ENCODE measurements around the gene SPEM1.

The SPEM1 gene

DNA sequence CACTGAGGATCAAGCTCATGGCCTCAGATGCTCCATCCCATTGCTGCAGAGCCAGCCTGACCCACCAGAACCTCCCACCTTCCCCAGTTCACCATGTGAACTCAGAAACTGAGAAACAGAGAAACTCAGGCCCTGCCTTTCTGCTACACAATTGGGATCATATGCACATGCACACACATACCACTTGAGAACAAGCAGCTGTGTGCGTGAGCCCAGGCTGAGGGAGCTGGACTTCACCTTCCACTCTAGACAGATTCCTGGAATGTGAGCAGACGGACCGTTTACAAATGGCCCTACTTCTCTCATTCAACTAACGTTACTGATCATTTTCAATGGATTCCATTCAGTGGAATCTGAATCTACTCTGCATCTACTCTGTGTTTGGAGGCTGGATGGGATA is 3.6 kb downstream of the SPEM1 start:
- DNase-seq = no peak

DNA sequence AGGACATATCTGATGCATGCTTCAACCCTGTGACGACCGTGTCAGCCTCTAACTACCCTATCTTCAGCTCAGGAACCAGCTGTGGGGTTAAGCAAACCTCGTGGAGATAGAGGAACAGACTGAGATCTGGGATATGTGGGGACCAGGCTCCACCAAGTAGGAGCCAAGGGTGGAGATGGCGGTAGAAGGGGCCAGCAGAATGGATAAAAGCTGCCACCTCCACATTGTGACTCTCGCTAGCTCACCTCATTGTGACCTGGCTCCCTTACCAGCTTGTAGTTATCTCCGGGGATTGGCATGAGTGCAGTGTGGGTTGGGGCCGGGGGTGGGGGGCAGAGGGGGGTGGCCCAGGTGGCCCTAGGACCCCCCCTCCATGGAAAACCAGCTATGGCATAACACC is 5.2 kb downstream of the SPEM1 start, which contains the start of gene SPEM2:
SPEM2 (plus strand) TSS at position 301 of the 400 bp plus-strand sequence; CDS start at position 374, 73 bp downstream.
- no peak for DNase-seq

DNA sequence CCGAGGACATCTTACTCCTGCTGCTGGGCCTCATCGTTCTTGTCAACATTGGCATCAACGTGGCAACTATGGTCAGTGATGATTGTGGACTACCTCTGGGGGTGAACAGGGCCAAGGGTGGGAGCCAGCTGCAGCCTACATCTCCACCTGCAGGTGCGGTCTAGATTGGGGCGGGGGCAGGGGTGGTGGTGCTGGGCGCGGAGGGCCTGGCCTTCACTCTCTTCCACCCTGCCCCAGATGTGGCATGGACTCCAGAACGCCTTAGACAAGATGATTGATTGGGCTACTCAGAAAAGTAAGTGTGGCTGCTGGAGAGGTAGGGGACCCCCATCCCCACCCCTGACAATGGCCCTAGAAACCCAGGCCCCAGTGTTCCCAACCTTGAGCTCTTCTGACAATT is 5.6 kb downstream of the SPEM1 start:
- no peak for DNase-seq

DNA sequence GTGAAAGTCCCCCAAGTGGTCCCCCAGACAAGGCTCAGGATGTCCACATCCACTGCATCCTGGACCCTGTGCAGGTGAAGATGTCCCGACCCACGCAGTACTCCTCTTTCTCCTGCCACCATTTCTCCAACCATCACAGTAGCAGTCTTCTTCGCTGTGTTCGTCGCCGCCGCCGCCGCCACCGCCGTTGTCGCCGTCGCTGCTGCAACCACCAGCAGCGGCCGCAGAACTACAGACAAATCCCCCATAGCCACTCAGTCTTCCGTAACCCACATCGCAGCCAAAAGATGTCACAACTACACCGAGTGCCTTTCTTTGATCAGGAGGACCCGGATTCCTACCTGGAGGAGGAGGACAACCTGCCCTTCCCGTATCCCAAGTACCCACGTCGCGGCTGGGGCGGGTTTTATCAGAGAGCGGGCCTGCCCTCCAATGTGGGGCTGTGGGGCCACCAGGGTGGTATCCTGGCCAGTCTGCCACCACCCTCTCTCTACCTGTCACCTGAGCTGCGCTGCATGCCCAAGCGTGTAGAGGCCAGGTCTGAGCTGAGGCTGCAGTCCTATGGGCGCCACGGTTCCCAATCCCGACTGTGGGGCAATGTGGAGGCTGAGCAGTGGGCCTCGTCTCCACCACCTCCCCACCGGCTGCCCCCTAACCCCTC is 6.2 kb downstream of the SPEM1 start:
- no peak for DNase-seq

DNA sequence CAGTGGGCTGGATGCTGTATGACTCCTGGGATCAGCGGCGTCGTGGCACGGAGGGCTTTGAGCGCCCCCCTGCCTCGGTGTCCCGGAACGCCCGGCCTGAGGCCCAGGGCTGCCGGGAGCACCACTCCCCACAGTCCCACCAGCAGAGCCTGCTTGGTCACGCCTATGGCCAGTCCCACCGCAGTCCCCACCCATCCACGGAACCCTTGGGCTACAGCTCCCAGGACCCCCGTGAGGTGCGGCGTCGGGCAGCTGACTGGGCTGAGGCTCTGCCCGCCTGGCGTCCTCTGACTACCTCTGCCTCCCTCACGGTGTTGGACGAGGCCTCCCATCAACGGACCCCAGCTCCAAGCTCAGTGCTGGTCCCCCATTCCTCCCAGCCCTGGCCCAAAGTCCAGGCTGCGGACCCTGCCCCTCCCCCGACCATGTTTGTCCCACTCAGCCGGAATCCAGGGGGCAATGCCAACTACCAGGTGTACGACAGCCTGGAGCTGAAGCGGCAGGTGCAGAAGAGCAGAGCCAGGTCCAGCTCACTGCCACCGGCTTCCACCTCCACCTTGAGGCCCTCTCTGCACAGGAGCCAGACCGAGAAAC is 6.9 kb downstream of the SPEM1 start:
- no peak for DNase-seq

DNA sequence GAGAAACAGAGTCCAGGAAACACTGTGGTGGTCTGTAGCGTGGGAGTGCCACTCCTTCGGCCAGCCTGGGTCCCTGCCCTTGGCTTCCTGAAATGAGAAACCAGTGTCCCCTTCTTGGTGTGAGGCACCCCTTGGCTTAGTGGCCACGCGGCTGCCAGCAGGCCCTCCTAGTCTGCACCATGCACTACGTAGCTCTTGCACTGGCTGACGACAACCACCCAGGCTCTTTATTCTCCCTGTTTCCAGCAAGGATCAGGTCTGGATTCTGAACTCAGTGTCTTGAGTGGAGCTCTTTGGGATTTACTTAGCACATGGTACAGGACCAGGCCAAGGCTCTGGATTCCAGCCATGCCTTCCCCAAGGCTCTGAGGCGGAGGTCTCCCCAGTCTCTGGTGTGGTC is 7.4 kb downstream of the SPEM1 start:
- DNase-seq = no peak

DNA sequence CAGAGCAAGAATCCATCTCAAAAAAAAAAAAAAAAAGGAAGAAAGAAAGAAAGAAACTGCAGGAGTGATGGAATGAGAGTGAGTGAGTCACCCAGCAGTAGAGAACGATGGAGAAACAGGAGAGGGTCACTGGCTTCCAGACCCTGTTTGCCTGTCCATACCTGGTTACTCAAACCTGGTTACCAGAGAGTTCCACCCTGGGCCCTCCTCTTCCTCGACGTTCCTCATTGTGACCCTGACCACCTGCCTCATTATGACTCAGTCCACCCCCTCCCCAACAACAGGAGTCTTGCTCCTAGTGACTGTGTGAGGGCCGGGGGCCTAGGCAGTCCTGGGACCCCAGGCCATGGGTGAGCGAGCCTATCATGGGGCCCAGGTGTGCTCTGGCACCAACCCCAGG is 8.4 kb downstream of the SPEM1 start, which contains the start of gene SPEM3:
SPEM3 (plus strand) TSS at position 301 of the 400 bp plus-strand sequence; CDS start at position 347, 46 bp downstream.
- no peak for DNase-seq

DNA sequence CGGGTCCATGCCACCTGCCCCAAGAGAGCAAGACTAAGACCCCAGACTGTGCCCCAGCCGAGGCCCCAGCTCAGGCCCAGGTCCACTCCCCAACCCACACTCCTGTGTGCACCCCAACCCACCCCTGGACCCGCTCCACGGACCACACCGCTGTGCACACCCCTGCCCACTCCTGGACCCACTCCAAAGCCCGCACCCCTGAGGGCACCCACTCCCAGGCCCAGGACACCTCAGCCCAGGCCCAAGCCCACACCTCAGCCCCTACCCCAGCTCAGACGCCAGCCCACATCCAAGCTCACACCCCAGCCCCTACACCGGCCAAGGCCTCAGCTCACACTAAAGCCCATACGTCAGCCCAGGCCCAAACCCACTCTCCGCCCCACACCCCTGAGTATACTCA is 9.6 kb downstream of the SPEM1 start:
- no peak for DNase-seq

DNA sequence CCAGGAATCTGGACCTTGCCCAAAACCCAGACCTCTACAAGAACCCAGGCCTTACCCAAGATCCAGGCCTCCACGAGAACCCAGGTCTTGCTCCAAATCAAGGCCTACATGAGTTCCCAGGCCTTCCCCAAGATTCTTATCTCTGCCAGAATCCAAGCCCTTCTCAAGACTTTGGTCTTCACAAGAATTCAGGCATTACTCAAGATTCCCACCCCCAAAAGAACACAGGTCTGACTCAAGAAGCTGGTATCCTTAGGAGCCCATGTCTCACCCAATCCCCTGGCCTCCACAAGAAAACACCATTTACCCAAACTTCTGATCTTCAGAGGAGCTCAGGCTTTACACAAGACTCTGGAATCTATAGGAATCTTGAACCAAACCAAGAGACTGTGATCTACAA is 11.1 kb downstream of the SPEM1 start:
- DNase-seq = no peak

DNA sequence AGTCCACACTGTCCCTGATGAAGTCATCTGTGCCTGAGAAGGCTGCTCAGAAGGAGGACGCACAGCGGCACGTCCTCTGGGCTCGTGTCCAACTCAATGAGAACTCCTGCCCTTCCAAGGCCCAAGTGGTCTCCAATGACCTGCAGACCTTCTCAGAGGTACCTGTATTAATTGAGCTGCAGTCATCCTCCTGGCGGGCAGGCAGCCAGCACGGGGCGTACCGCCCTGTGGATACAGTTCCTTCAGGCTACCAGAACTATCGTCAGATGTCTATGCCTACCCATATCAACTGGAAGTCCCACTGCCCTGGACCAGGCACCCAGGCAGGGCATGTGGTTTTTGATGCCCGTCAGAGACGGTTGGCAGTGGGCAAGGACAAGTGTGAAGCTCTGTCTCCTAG is 12.2 kb downstream of the SPEM1 start:
- no peak for DNase-seq

DNA sequence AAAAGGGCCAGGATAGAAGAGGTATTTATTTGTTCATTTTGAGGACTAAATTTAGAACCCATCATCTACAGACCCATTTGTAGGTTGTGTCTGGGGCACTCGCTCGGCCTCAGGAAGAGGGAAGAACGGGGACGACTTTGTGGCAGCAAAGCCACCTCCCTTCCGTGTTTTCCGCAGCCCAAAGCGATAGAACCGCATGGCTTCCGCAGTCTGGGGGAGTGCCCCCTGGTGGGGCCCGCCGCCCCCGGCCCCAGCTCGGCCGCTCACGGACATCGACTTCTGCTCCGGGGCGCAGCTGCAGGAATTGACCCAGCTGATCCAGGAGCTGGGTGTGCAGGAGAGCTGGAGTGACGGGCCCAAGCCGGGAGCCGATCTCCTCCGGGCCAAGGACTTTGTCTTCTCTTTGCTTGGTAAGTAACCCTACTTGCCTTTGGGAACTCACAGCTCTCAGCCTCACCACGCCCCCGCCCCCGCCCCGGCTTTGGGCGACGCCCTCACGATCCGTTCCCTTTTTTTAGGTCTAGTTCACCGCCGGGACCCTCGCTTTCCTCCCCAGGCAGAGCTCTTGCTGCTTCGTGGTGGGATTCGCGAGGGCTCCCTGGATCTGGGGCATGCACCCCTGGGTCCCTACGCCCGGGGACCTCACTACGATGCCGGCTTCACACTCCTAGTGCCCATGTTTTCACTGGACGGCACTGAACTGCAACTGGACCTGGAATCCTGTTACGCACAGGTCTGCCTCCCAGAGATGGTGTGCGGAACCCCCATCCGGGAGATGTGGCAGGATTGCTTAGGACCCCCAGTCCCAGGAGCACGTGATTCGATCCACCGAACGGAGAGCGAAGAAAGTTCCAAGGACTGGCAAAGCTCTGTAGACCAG is 15.8 kb downstream of the SPEM1 start:
- no peak for DNase-seq

DNA sequence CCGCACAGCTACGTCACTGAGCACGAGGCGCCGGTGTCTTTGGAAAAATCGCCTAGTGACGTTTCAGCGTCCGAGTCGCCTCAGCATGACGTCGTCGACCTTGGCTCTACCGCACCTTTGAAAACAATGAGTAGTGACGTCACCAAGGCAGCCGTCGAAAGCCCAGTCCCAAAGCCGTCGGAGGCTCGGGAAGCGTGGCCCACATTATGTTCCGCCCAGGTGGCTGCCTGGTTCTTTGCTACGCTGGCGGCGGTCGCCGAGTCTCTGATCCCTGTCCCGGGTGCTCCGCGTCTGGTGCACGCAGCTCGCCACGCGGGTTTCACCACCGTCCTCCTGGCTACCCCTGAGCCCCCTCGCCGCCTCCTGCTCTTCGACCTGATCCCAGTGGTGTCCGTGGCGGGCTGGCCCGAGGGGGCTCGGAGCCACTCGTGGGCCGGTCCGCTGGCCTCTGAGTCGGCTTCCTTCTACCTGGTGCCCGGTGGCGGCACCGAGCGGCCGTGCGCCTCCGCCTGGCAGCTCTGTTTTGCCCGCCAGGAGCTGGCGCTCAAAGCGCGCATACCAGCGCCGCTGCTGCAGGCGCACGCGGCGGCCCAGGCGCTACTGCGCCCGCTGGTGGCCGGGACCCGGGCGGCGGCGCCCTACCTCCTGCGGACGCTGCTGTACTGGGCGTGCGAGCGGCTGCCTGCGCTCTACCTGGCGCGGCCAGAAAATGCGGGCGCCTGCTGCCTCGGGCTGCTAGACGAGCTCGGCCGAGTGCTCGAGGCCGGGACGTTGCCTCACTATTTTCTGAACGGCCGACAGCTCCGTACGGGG is 16.6 kb downstream of the SPEM1 start:
- peak; percentile 48 for DNase-seq

DNA sequence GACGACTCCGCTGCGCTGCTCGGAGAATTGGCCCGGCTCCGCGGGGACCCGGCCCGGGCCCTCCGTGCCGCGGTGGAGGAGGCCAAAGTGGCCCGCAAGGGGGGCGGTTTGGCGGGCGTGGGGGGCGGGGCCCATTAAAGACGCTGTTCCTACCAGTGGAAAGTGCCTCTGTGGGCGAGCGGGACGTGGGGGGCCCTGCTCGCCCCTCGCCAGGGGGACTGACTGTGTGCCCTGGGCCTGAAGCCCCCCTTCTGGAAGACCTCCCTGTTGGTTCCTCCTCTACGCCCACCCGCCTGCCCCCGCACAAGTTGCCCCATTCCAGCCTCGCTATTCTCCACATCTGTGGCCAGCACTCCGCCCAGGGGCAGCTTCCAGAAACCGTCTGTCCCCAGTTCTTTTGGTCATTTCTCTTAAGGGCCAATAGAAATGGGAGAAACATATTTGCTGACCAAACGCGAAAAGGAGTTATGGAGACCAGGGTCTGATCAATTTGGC is 17.3 kb downstream of the SPEM1 start:
- no peak for DNase-seq

DNA sequence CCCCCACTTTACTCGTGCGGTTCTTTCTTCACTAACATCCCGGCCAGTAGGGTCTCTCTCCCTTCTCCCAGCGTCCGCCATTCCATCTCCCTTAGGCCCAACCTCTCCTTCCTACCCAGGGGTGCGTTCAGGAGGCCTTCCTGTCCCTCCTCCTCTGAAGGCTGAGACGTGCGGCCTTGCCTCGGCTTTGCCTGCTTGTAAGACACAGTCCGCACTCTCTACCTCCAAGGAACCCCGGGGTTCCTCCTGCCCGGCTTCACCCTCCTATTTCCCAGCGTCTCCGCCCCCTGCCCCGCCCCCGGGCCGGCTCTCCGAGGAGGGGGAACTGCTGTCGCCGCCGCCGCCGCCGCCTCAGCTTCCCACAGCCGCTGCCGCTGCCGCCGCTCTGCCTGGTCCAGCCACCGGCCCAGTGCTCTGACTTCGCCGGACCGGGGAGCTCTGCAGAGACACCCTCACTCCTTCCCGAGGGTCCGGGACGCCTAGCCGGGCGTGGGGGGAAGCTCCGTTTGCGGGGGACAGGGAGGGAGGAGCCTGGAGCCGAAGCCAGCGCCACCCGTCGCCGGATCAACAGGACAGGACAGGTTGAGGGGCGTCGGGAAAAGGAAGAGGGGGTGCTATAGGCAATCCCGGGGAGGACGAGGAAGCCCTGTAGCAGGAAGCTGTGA is 18.0 kb downstream of the SPEM1 start:
- DNase-seq = no peak

DNA sequence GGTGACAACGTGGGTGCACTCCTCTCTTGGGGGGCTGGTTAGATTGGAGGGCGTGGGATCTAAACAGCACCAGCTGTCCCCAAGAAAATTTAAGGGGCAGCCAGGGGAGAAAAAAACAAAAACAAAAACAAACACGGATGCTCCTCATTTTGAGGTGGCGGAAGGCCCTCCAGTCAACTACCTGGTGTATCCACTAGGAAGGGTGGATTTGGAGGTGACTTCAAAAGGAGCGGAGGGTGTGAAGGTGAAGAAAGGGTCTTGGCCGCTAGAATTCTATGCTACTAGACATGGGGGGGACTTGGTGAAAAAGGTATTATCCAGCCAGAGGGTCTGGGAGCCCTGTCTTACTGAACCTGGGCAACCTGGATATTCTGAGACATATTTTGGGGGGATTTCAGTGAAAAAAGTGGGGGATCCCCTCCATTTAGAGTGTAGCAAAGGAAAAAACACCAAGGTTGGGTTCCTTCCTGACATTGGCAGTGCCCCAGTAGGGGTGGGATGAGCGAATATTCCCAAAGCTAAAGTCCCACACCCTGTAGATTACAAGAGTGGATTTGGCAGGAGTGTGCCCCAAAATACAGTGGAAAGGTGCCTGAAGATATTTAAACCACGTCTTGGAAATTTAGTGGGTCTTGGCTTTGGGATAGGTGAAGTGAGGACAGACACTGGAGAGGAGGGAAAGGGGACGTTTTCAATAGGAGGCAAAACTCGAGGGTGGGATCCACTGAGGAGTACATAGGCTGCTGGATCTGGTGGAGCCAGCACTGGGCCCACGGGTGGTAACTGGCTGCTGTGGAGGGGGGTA is 18.7 kb downstream of the SPEM1 start:
- DNase-seq = no peak

DNA sequence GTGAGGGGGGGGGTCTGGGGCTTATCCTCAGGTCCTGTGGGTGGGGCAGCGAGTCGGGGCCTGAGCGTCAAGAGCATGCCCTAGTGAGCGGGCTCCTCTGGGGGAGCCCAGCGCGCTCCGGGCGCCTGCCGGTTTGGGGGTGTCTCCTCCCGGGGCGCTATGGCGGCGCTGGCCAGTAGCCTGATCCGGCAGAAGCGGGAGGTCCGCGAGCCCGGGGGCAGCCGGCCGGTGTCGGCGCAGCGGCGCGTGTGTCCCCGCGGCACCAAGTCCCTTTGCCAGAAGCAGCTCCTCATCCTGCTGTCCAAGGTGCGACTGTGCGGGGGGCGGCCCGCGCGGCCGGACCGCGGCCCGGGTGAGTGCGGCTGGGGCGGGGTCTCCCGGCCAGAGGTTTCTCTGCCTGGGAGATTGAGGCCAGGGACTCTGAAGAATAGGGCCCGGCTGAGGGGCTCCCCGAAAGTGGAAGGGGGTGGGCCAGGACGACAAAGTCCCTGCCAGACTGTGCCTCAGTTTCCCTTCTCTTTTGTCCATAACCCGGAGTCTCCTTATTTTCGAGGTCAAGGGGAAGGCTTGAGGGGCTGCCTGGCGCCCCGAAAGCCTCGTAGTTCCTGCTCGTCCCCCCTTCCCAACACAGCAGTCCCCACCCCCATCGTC is 19.5 kb downstream of the SPEM1 start, which contains the start of gene FGF11:
FGF11 (plus strand) TSS at position 51 of the 651 bp plus-strand sequence; CDS start at position 160, 109 bp downstream.
- DNase-seq = no peak

DNA sequence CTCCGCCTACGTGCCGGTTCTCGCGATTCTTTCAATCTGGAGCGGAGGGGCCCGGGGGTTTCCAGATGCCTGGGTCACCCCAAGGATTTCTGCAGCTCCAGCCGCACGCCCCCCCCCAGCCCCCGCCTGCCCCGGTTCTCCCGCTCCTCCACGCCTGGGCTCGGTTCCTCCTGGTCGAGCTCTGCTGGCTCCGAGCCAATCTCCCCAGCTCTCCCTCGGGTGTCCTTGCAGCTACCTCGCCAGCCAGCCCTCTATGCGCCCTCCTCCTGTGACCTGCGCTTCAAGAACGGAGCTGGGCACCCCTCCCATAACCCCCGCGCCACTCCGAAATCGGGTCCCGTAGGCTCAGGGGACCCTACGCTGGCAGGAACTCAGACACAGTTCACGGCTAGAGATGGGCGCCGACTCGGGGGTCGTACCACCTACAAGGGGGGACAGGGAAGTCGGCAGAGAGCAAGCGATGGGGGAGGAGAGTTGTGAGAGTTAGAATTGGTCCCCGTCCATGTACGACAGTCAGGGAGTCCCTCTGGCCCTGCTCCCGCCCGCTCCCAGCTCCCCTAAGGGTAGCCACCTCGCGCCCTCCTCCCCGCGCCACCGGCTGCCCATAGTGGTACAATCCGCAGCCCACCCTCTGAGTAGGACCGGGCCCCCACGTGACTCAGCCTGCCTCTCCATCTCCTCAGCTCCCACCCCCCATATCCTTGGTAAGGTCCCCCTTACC is 20.1 kb downstream of the SPEM1 start:
- no peak for DNase-seq

DNA sequence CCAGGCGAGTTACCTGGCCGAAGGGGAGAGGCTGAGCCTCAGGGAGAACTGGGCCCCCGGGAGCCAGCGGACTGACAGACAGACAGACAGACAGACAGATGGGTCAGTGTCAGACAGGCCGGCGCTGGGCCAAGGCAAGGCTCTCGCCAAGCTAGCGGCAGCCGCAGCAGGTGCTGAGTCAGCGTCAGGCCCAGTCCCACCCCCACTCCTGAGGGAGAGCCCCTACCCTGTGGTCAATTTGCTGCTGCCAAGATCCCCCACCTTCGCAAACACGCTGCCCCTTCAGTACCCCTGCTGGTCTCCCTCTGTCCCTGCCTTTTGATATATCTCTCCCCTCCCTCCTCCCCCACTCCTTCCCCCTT is 20.7 kb downstream of the SPEM1 start:
- DNase-seq = no peak

DNA sequence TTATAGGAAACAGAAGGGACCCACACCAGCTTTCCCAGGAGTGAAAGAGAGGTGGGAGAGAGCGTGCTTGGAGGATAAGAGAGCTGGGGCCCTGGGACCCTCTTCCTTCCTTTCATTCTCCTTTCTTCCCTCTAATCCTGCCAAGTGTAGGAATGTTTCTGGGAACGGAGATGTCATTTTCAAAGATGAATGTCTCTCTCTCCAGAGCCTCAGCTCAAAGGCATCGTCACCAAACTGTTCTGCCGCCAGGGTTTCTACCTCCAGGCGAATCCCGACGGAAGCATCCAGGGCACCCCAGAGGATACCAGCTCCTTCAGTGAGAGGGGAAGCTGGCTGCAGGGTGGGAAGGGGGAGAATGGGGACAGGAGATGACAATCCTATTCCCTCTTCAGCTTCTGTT is 21.1 kb downstream of the SPEM1 start:
- no peak for DNase-seq

DNA sequence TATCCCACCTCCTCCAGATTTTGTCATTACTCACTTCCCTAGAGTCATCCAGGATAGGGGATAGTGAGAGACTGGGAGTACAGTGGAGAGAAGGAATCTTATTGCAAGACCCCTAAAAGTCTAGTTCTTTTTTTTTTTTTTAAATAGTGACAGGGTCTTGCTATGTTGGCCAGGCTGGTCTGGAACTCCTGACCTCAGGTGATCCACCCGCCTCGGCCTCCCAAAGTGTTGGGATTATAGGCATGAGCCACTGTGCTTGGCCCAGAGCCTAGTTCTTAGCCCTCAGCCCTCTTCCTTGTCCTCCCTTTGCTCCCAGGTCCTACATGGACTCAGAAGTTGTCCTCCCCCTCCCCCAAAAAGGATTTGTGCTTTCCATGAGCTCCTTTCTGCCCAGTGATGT is 22.0 kb downstream of the SPEM1 start:
- DNase-seq = no peak
